ENCODE results near the gene TSNAX.

TSNAX gene

GRCh38 chr1:231603598-231604275 lies 75.3 kb downstream of the TSNAX start:
- peak; percentile 94 for FAIRE-seq

- FAIRE-seq = no peak
Measured at GRCh38 chr1:231604276-231604621, 75.8 kb downstream of the TSNAX start.

GRCh38 chr1:231605149-231606100 lies 77.0 kb downstream of the TSNAX start:
- FAIRE-seq = no peak

DNA sequence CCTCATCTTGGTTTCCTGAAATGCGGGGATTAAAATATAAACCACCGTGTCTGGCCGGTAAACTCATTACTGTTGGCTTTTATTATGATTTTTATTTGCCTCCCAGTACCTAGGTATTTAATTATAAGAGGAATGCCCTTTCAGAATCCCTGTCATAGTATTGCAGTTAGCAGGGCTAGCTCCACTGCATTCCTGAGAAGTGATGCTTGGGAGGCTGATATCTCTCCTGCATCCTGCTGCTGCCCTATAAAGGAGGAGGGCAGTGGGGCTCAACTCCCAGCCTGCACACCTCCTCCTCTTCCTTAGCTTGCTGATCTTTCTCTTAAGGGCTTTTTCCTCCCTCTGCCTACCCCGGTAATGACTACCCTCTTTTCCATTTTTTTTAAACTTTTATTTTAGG lies 78.2 kb downstream of the TSNAX start:
- no peak for FAIRE-seq

- FAIRE-seq = no peak
Measured at GRCh38 chr1:231610388-231610787, 81.9 kb downstream of the TSNAX start.

- FAIRE-seq = no peak
Measured at GRCh38 chr1:231611111-231611510, 82.6 kb downstream of the TSNAX start.

GRCh38 chr1:231611851-231612250 lies 83.4 kb downstream of the TSNAX start:
- no peak for FAIRE-seq

DNA sequence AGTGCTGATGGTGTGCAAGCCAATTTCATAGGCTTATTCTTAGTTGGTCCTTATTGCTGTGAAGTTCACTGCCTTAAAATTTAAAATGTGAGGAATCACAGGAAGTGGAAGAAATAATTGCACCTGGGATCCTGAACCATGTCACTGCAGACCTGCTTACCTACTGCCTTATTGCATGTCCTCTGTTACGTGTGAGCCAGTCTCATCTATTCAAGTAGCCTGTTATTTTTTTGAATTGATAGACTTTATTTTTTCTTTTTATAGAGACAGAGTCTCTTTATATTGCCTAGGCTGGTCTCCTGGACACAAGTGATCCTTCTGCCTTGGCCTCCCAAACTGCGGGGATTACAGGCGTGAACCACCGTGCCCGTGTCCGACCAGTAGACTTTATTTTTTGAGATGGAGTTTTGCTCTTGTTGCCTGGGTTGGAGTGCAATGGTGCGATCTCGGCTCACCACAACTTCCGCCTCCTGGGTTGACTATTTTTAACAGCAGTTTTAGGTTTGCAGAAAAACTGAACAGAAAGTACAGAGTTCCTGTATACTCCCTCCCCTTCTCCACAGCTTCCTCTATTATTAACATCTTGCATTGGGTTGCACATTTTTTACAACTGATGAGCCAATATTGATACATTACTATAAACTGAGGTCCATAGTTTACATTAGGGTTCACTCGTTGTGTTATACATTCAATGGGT lies 84.1 kb downstream of the TSNAX start:
- no peak for FAIRE-seq

DNA sequence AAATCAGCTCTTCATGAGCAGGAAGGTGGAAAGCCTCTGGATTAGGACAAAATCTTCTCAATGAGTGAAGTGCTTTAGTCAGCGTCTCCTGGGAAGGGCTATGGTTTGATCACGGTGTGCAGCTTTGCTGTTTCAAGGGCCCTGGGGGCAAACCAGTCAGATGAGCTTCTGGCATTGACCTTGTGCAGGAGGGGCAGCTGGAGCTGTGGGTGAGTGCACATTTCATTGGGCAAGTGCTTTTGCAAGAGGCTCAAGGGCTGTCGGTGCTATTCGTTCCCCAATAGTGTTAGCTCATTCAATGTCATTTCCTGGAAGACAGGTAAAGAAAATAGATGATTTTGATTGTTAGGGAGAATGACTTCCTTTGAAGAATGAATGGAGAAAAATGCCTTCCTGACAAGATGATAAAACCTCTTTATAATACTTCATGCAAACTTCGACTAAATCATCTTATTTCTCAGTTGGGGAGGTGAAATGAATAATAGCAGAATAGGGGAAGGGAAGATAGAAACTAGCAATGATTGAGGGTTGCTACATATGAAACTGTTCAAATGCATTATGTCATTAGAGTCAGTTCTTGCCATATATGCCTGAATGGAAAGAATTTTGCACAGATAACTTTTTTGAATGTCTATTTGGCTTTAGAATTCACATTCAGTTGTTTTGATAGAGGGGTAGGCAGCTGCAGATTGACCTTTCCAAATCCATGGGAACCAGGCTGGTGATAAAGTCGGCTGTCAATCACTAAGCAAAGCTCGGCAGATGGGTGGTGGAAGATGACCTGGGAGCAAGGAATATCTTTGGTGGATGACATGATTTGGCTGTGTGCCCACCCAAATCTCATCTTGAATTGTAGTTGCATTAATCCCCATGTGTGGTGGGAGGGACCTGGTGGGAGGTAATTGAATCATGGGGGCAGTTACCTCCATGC lies 85.2 kb downstream of the TSNAX start:
- no peak for FAIRE-seq
